Measurements from ENCODE around the gene IL17F. TPM values are rescaled to one million over a fixed set of nuclear protein-coding genes. Genes with fewer than 3 reads are reported as not detected.

The IL17F gene
- polyA plus RNA-seq, 1 of the 3 experiments (the other 2 are of a cell fraction), result not detected

GRCh38 chr6:52195886-52196285 lies 48.4 kb downstream of the IL17F start:
- no peaks in the 10 kb centered on the region; the same call in 1 of the 2 replicates for H3K9me3 ChIP-seq
- CTCF ChIA-PET, result interaction anchor here (0.6 to 1.1 kb wide), 2 partner anchors 15 to 68 kb away, joined by 3 read pairs; no protein-coding TSS in a partner anchor
- no peaks in the 10 kb centered on the region for H3K36me3 ChIP-seq (replicated peaks in 1 of 2; ENCODE audit: control insufficient read depth in 1 of 2, insufficient read depth in 2 of 2, low read length in 1 of 2)
- no peaks in the 10 kb centered on the region for H3F3A ChIP-seq (replicated peaks; ENCODE audit: insufficient read depth)
- H3K27me3 ChIP-seq (ENCODE audit: insufficient read depth), result no peaks in the 10 kb centered on the region
- no peaks in the 10 kb centered on the region for H3K9me2 ChIP-seq
- no peak overlapping the region for H3K27ac ChIP-seq (ENCODE audit: low read depth in 2 of 2, low read length in 1 of 2)
- TF ChIP-seq MEF2A (IDR thresholded peaks at IDR 0.05; ENCODE audit: borderline replicate concordance, low read depth) (no peak), TCF12 (IDR thresholded peaks at IDR 0.05) (no peak), EP300 (IDR thresholded peaks at IDR 0.05; ENCODE audit: borderline replicate concordance in 1 of 2, low read depth in 1 of 2, low read length in 1 of 2) (no peak), PBX3 (IDR thresholded peaks at IDR 0.05) (no peak), JUND (IDR thresholded peaks at IDR 0.05) (no peak), TAF1 (IDR thresholded peaks at IDR 0.05; ENCODE audit: borderline replicate concordance, low read depth, low read length) (no peak), REST (IDR thresholded peaks at IDR 0.05; ENCODE audit: low read depth, low read length) (no peak), SIN3A (IDR thresholded peaks at IDR 0.05; ENCODE audit: borderline replicate concordance, low read depth, low read length) (no peak), ZBTB33 (IDR thresholded peaks at IDR 0.05; ENCODE audit: borderline replicate concordance, low read depth) (no peak), FOXJ3 (CRISPR knock-in tag; IDR thresholded peaks at IDR 0.05) (no peak), USF1 (IDR thresholded peaks at IDR 0.05; ENCODE audit: borderline replicate concordance, low read depth) (no peak), SMC3 (IDR thresholded peaks at IDR 0.05; ENCODE audit: low read depth, low read length) (no peak), USF2 (IDR thresholded peaks at IDR 0.05; ENCODE audit: borderline replicate concordance, low read depth, low read length) (no peak), GABPA (IDR thresholded peaks at IDR 0.05; ENCODE audit: low read depth) (no peak), FOSL2 (IDR thresholded peaks at IDR 0.05; ENCODE audit: borderline replicate concordance, low read depth) (no peak), ELF1 (IDR thresholded peaks at IDR 0.05) (no peak), RFX5 (IDR thresholded peaks at IDR 0.05; ENCODE audit: low read length) (no peak), MAX (IDR thresholded peaks at IDR 0.05; ENCODE audit: low read depth) (no peak), CHD2 (IDR thresholded peaks at IDR 0.05; ENCODE audit: low read length, partially characterized antibody) (no peak), NRF1 (IDR thresholded peaks at IDR 0.05; ENCODE audit: low read depth, low read length) (no peak)
- POLR2A ChIA-PET, result no interaction called here
- no peak overlapping the region for H3K4me3 ChIP-seq (ENCODE audit: low read depth in 2 of 2, low read length in 1 of 2)
- H2AFZ ChIP-seq (ENCODE audit: low read depth), result no peak overlapping the region
- no peaks in the 10 kb centered on the region for H3K4me1 ChIP-seq (ENCODE audit: control insufficient read depth in 1 of 2, insufficient read depth in 2 of 2, low read depth in 1 of 2, low read length in 1 of 2)
- H3K9ac ChIP-seq, result no peak overlapping the region
- H4K20me1 ChIP-seq (ENCODE audit: insufficient read depth), result no peaks in the 10 kb centered on the region
- DNase-seq, result no peak
- no peaks in the 10 kb centered on the region for H3K79me2 ChIP-seq (ENCODE audit: insufficient read depth)
- H3K4me2 ChIP-seq, result no peak overlapping the region
- 0% methylated on average over 2 of the region's 2 CpGs for WGBS (ENCODE audit: low lambda C conversion rate)

Data from SK-N-SH (cell line).